ENCODE data around the gene PSMB3. TPM values are rescaled to one million over a fixed set of nuclear protein-coding genes. Genes with fewer than 3 reads are reported as not detected.
"Not testable (repeated sequence)": the region's sequence is repeated elsewhere in the genome, so short reads cannot be mapped to it uniquely, and the experiment has no call there.

The PSMB3 gene
- total and polyA plus RNA-seq, 2 donors (not counting 1 experiment from before 2014, with no cell fraction given) = 210 to 299 TPM

DNA sequence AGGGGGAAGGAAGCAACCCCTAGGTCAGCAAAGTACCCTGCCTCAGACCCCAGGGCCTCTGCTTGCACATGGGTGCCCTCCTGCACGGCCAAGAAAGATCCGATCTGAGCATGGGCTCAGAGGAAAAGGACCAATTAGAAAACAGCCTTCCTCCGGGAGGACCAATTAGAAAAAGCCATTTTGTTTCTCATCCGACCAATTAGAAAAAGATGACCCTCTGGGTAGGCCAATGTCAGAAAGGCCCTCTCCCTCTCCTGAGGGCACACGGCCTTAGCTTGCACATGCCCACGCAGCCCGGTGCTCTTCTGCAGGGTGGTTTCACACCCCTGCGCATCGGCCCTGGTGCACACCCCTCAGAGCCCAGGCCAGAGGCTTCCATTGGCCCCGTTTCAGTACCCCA is 27.5 kb upstream of the PSMB3 start:
- Histone ChIP-seq H2AFZ (ENCODE audit: low read length) (no peak overlapping the region), H3K9me3 (ENCODE audit: control insufficient read depth, insufficient read depth, low read depth, low read length) (no peaks in the 10 kb centered on the region), H3K4me1 (ENCODE audit: control insufficient read depth, extremely low read depth, insufficient read depth, low read length) (no peaks in the 10 kb centered on the region), H3K27me3 (ENCODE audit: control insufficient read depth, insufficient read depth, low read length) (no peaks in the 10 kb centered on the region), H4K20me1 (ENCODE audit: control insufficient read depth, extremely low read depth, insufficient read depth, low read length) (no peaks in the 10 kb centered on the region), H3K36me3 (ENCODE audit: control insufficient read depth, insufficient read depth, low read length) (peaks cover 12% of the 10 kb centered on the region), H3K9ac (ENCODE audit: insufficient read depth, low read length) (no peak overlapping the region), H3K4me2 (ENCODE audit: extremely low read depth, insufficient read depth, low read length) (no peak overlapping the region), H3K27ac (ENCODE audit: insufficient read depth, low read length) (no peak overlapping the region), H3K79me2 (ENCODE audit: control insufficient read depth, insufficient read depth, low read length) (no peaks in the 10 kb centered on the region), H3K4me3 (replicated peaks in 1 of 4; ENCODE audit: control extremely low read depth in 1 of 4, insufficient read depth in 1 of 4, low read depth in 3 of 4, low read length in 4 of 4) (no peak overlapping the region)
- TF ChIP-seq EZH2 (IDR thresholded peaks at IDR 0.05; ENCODE audit: low read length, missing control alignments) = no peak
- no peak for TF ChIP-seq CTCF (conservative IDR thresholded peaks at IDR 0.05 in 1 of 2, IDR thresholded peaks at IDR 0.05 in 1 of 2; ENCODE audit: low read depth in 1 of 2, low read length in 2 of 2)
- DNase-seq (ENCODE audit: low read depth in 2 of 2) = no peak

- not testable (repeated sequence) for H3K79me2 ChIP-seq (ENCODE audit: control insufficient read depth, insufficient read depth, low read length); DNase-seq (ENCODE audit: low read depth in 2 of 2); H3K9ac ChIP-seq (ENCODE audit: insufficient read depth, low read length); H2AFZ ChIP-seq (ENCODE audit: low read length); H3K4me2 ChIP-seq (ENCODE audit: extremely low read depth, insufficient read depth, low read length); H3K4me3 ChIP-seq (replicated peaks in 1 of 4; ENCODE audit: control extremely low read depth in 1 of 4, insufficient read depth in 1 of 4, low read depth in 3 of 4, low read length in 4 of 4); H3K27me3 ChIP-seq (ENCODE audit: control insufficient read depth, insufficient read depth, low read length); H3K4me1 ChIP-seq (ENCODE audit: control insufficient read depth, extremely low read depth, insufficient read depth, low read length); H3K9me3 ChIP-seq (ENCODE audit: control insufficient read depth, insufficient read depth, low read depth, low read length); H3K27ac ChIP-seq (ENCODE audit: insufficient read depth, low read length); H4K20me1 ChIP-seq (ENCODE audit: control insufficient read depth, extremely low read depth, insufficient read depth, low read length); H3K36me3 ChIP-seq (ENCODE audit: control insufficient read depth, insufficient read depth, low read length)
Observed at GRCh38 chr17:38726145-38726544, 26.4 kb upstream of the PSMB3 start.

DNA sequence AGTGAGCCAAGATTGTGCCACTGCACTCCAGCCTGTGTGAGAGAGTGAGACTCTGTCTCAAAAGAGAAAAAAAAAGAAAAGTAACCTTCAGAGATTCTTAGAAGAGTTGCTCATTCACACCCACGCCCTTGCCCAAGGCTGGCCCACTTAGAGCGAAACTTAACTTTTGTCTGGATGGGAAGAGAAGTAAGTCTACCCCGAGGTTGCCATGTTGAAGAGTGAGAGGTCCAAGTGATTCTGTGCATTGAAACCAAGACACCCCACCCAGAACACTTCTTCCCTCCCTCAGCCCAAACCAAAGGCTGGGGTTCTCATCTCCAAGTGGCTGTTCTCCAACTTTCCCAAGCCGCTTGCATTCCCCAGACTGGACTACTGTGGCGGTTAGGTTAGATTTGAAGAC is 24.8 kb upstream of the PSMB3 start:
- Histone ChIP-seq H3K4me3 (replicated peaks in 1 of 4; ENCODE audit: control extremely low read depth in 1 of 4, insufficient read depth in 1 of 4, low read depth in 3 of 4, low read length in 4 of 4) (no peak overlapping the region), H3K27me3 (ENCODE audit: control insufficient read depth, insufficient read depth, low read length) (no peaks in the 10 kb centered on the region)
- no peak for DNase-seq (ENCODE audit: low read depth in 2 of 2)

More for the DNA sequence above, 24.8 kb upstream of the PSMB3 start:
- H3K9me3 ChIP-seq (ENCODE audit: control insufficient read depth, insufficient read depth, low read depth, low read length) = no peaks in the 10 kb centered on the region
- no peak overlapping the region for H2AFZ ChIP-seq (ENCODE audit: low read length)
- no peak overlapping the region for H3K27ac ChIP-seq (ENCODE audit: insufficient read depth, low read length)
- peaks cover 4% of the 10 kb centered on the region for H3K36me3 ChIP-seq (ENCODE audit: control insufficient read depth, insufficient read depth, low read length)
- peaks cover 12% of the 10 kb centered on the region for H3K79me2 ChIP-seq (ENCODE audit: control insufficient read depth, insufficient read depth, low read length)
- H3K9ac ChIP-seq (ENCODE audit: insufficient read depth, low read length) = no peak overlapping the region
- no peak overlapping the region for H3K4me2 ChIP-seq (ENCODE audit: extremely low read depth, insufficient read depth, low read length)
- no peak for TF ChIP-seq CTCF (conservative IDR thresholded peaks at IDR 0.05 in 1 of 2, IDR thresholded peaks at IDR 0.05 in 1 of 2; ENCODE audit: low read depth in 1 of 2, low read length in 2 of 2)
- TF ChIP-seq EZH2 (IDR thresholded peaks at IDR 0.05; ENCODE audit: low read length, missing control alignments) = no peak
- peaks cover 10% of the 10 kb centered on the region for H3K4me1 ChIP-seq (ENCODE audit: control insufficient read depth, extremely low read depth, insufficient read depth, low read length)
- H4K20me1 ChIP-seq (ENCODE audit: control insufficient read depth, extremely low read depth, insufficient read depth, low read length) = no peaks in the 10 kb centered on the region

All from fibroblast of lung (primary cell).